ENCODE results near the gene TACR2. TPM values are rescaled to one million over a fixed set of nuclear protein-coding genes. Genes with fewer than 3 reads are reported as not detected.

Gene TACR2
- total RNA-seq, 2 experiments from 2014 or later, result not detected

DNA sequence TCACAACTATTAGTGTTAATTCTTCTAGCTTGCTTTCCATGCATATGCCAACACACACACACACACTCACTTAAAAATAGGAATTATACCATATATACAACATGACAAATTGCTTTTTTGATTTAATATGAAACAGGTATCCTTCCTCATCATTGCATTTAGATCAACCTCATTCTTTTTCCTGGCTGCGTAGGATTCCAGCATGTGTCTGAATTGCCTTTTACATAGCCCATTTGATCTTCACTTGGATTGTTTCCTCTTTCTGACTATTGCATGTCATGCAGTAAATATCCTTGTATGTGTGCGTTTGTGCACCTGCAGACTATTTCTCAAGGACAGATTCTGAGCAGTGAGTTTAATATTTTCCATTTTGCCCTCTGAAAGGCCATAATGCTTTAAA is 28.2 kb downstream of the TACR2 start:
- peaks cover 18% of the 10 kb centered on the region for H3K4me1 Mint-ChIP-seq (ENCODE audit: low read depth)
- ChIA-PET CTCF (interaction anchor here (0.7 to 5.9 kb wide), 3 partner anchors 19 to 151 kb away, joined by 3 to 96 read pairs (median 3); no protein-coding TSS in a partner anchor), POLR2A (interaction anchor here (0.6 kb wide), 1 partner anchor 8 kb away, joined by 3 read pairs; no protein-coding TSS in a partner anchor)
- H3K36me3 Mint-ChIP-seq (ENCODE audit: low read depth), result peaks cover 72% of the 10 kb centered on the region
- TF ChIP-seq, protein P1, sequence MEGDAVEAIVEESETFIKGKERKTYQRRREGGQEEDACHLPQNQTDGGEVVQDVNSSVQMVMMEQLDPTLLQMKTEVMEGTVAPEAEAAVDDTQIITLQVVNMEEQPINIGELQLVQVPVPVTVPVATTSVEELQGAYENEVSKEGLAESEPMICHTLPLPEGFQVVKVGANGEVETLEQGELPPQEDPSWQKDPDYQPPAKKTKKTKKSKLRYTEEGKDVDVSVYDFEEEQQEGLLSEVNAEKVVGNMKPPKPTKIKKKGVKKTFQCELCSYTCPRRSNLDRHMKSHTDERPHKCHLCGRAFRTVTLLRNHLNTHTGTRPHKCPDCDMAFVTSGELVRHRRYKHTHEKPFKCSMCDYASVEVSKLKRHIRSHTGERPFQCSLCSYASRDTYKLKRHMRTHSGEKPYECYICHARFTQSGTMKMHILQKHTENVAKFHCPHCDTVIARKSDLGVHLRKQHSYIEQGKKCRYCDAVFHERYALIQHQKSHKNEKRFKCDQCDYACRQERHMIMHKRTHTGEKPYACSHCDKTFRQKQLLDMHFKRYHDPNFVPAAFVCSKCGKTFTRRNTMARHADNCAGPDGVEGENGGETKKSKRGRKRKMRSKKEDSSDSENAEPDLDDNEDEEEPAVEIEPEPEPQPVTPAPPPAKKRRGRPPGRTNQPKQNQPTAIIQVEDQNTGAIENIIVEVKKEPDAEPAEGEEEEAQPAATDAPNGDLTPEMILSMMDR (IDR thresholded peaks at IDR 0.05), result no peak
- no peak overlapping the region for H3K27ac Mint-ChIP-seq
- H3K9me3 Mint-ChIP-seq, result no peaks in the 10 kb centered on the region
- ATAC-seq (no peak), DNase-seq (no peak)
- no peak overlapping the region for H3K4me3 Mint-ChIP-seq
- H3K27me3 Mint-ChIP-seq, result no peaks in the 10 kb centered on the region
- intact Hi-C loops (cut with micrococcal nuclease), result no loop called here

DNA sequence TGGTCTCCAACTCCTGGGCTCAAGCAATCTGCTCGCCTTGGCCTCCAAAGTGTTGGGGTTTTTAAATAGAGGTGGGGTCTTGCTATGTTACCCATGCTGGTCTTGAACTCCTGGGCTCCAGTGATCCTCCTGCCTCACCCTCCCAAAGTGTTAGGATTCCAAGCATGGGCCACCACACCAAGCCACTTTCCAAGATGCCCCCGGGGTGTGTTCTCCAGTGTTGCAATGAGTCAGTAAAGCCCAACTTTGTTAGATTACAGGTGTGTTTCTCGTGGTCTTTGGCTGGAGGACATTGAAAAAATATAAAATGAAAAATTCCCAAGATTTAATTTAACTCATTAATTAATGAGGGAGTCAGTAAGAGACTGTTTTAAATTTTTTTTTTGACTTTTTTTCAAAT is 29.2 kb downstream of the TACR2 start:
- POLR2A ChIA-PET, result interaction anchor here (0.7 kb wide), 1 partner anchor 34 kb away, joined by 3 read pairs; no protein-coding TSS in a partner anchor
- H3K27me3 Mint-ChIP-seq, result no peaks in the 10 kb centered on the region
- H3K9me3 Mint-ChIP-seq, result no peaks in the 10 kb centered on the region
- CTCF ChIA-PET, result interaction anchor here (0.7 kb wide), 1 partner anchor 149 kb away, joined by 3 read pairs; no protein-coding TSS in a partner anchor
- DNase-seq, result no peak
- H3K27ac Mint-ChIP-seq, result no peak overlapping the region
- TF ChIP-seq, protein P1 (IDR thresholded peaks at IDR 0.05), result no peak
- intact Hi-C loops (cut with micrococcal nuclease), result no loop called here
- H3K4me1 Mint-ChIP-seq (ENCODE audit: low read depth), result peaks cover 16% of the 10 kb centered on the region
- peaks cover 76% of the 10 kb centered on the region for H3K36me3 Mint-ChIP-seq (ENCODE audit: low read depth)
- no peak for ATAC-seq
- no peak overlapping the region for H3K4me3 Mint-ChIP-seq

DNA sequence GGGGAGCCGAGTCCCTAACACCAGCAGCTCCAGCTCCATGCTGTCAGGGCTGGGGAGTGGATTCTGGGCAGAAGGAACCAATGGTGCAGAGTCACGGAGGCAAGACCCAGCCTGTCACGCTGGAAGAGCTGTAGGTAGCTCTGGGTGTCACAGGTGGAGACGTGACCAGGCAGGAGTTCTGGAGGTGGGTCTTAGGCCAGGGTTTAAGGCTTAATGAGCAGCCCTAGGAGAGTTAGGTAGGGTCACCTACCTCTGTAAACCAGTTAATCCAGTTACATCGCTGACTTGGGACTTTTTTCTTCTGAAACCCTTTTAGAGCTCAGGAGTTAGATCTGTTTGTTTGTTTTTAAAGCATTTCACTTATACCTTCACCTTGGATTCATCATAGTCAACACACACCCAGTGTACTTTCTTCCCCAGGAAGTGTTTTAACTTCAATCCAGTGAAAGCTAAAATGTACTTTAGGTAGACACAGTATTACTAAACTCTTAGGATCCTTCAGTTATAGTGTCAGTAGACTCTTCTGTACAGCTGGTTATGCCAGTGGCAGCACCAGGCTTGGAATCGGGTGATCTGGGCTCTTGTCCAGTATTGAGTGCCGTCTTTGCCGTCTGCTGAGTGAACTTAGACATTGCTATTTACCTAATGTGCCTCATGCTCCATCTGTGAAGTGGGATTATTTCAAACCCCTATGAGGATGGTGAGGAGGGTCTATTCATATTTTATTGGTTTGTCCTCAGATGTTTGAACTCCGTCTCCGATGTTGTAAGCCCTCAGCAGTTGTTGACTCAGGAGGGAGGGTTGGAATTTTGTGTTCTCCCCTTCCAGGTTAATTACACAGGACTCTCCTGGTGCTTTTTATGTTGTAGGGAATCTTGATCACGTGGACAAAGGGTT is 31.0 kb downstream of the TACR2 start:
- Mint-ChIP-seq H3K4me1 (ENCODE audit: low read depth) (peaks cover 3% of the 10 kb centered on the region), H3K9me3 (no peaks in the 10 kb centered on the region), H3K27me3 (no peaks in the 10 kb centered on the region), H3K27ac (no peak overlapping the region), H3K4me3 (no peak overlapping the region), H3K36me3 (ENCODE audit: low read depth) (peaks cover 69% of the 10 kb centered on the region)
- POLR2A ChIA-PET, result no interaction called here
- ATAC-seq (no peak), DNase-seq (no peak)
- TF ChIP-seq, protein P1 (IDR thresholded peaks at IDR 0.05), result no peak
- CTCF ChIA-PET, result interaction anchor here (0.6 to 1.2 kb wide), 2 partner anchors 21 to 23 kb away, joined by 3 read pairs; no protein-coding TSS in a partner anchor
- intact Hi-C loops (cut with micrococcal nuclease), result no loop called here

DNA sequence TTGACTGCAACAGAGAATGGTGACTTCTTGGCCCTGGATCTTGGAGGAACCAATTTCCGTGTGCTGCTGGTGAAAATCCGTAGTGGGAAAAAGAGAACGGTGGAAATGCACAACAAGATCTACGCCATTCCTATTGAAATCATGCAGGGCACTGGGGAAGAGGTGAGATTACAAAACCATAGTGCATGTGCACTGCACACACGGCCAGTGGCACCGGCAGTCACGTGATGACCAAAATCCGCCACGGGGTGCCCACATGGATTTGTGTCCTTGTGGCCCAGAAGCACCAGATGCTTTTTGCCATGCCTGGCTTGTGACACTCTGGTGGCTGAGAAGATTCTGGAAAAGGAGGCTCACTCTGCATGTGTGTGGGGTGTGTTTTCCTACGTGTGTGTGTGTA is 32.4 kb downstream of the TACR2 start:
- no peak for DNase-seq
- no peaks in the 10 kb centered on the region for H3K4me1 Mint-ChIP-seq (ENCODE audit: low read depth)
- no peak overlapping the region for H3K4me3 Mint-ChIP-seq
- no peaks in the 10 kb centered on the region for H3K9me3 Mint-ChIP-seq
- no peak overlapping the region for H3K27ac Mint-ChIP-seq
- ChIA-PET CTCF (no interaction called here), POLR2A (no interaction called here)
- peaks cover 73% of the 10 kb centered on the region for H3K36me3 Mint-ChIP-seq (ENCODE audit: low read depth)
- TF ChIP-seq, protein P1 (IDR thresholded peaks at IDR 0.05), result no peak
- intact Hi-C loops (cut with micrococcal nuclease), result no loop called here
- H3K27me3 Mint-ChIP-seq, result no peaks in the 10 kb centered on the region
- no peak for ATAC-seq

DNA sequence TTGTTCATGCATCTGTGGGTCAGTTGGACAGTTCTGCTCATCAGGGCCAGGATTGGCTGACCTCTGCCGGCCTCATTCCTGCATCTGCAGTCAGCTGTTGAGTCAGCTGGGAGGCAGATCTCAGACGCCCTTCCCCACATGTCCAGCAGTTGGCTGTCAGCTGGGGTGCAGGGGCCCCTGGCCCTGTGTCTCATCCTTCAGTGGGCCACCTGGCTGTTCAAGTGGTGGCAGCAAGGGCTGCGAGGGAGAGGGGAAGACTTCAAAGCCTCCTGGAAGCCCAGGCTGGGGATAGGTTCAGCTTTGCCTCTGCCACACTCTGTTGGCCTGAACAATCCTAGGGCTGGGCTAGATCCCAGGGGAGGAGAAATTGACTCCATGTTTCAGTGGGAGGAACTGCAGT is 33.2 kb downstream of the TACR2 start:
- no peak for ATAC-seq
- Mint-ChIP-seq H3K27ac (no peak overlapping the region), H3K27me3 (no peaks in the 10 kb centered on the region), H3K4me3 (no peak overlapping the region), H3K36me3 (ENCODE audit: low read depth) (peaks cover 69% of the 10 kb centered on the region), H3K9me3 (no peaks in the 10 kb centered on the region), H3K4me1 (ENCODE audit: low read depth) (no peaks in the 10 kb centered on the region)
- TF ChIP-seq, protein P1 (IDR thresholded peaks at IDR 0.05), result no peak
- ChIA-PET CTCF (no interaction called here), POLR2A (interaction anchor here (1.4 kb wide), 1 partner anchor 19 kb away, joined by 7 read pairs; no protein-coding TSS in a partner anchor)
- no peak for DNase-seq
- intact Hi-C loops (cut with micrococcal nuclease), result no loop called here
